ENCODE results near the gene FIBCD1. TPM values are rescaled to one million over a fixed set of nuclear protein-coding genes. Genes with fewer than 3 reads are reported as not detected.

Gene FIBCD1
- polyA plus RNA-seq, 1 of the 3 experiments (the other 2 are of a cell fraction): 1.3 TPM

- TF ChIP-seq MXI1 (IDR thresholded peaks at IDR 0.05; ENCODE audit: low read depth, low read length) (no peak), ZBTB33 (IDR thresholded peaks at IDR 0.05; ENCODE audit: borderline replicate concordance, low read depth) (no peak), CTCF (IDR thresholded peaks at IDR 0.05) (no peak), RFX5 (IDR thresholded peaks at IDR 0.05; ENCODE audit: low read length) (no peak), USF1 (IDR thresholded peaks at IDR 0.05; ENCODE audit: borderline replicate concordance, low read depth) (no peak), MAX (IDR thresholded peaks at IDR 0.05; ENCODE audit: low read depth) (no peak), NRF1 (IDR thresholded peaks at IDR 0.05; ENCODE audit: low read depth, low read length) (no peak), RXRA (IDR thresholded peaks at IDR 0.05; ENCODE audit: borderline replicate concordance, low read depth) (no peak)
Observed at GRCh38 chr9:130938184-130938651, 829 bp downstream of the FIBCD1 start (continued).

GRCh38 chr9:130937146-130938076 is 1.6 kb downstream of the FIBCD1 start:
- H2AFZ ChIP-seq (ENCODE audit: low read depth): no peak overlapping the region
- CTCF ChIA-PET: interaction anchor here (1.1 to 2.0 kb wide), 2 partner anchors 30 to 72 kb away, joined by 3 to 10 read pairs; no protein-coding TSS in a partner anchor
- H3K9me3 ChIP-seq: no peaks in the 10 kb centered on the region

More at GRCh38 chr9:130937146-130938076, 1.6 kb downstream of the FIBCD1 start:
- 69% methylated on average over 19 of the region's 23 CpGs for WGBS (ENCODE audit: low lambda C conversion rate)
- Histone ChIP-seq H3K9ac (no peak overlapping the region), H3K4me2 (no peak overlapping the region; the same call in 1 of the 2 replicates), H3K9me2 (no peaks in the 10 kb centered on the region), H3K4me3 (ENCODE audit: low read depth in 2 of 2, low read length in 1 of 2) (no peak overlapping the region), H3F3A (replicated peaks; ENCODE audit: insufficient read depth) (peaks cover 25% of the 10 kb centered on the region), H3K4me1 (ENCODE audit: control insufficient read depth in 1 of 2, insufficient read depth in 2 of 2, low read depth in 1 of 2, low read length in 1 of 2) (peaks cover 6 to 10% of the 10 kb centered on the region in 2 experiments; a peak in 2 of 4 replicates), H3K27ac (ENCODE audit: low read depth in 2 of 2, low read length in 1 of 2) (no peak overlapping the region), H3K79me2 (ENCODE audit: insufficient read depth) (no peaks in the 10 kb centered on the region), H3K27me3 (ENCODE audit: insufficient read depth) (peaks cover 34% of the 10 kb centered on the region), H4K20me1 (ENCODE audit: insufficient read depth) (0 out of 2 replicates have a peak, but pooled peaks cover 6% of the 10 kb centered on the region), H3K36me3 (replicated peaks in 1 of 2; ENCODE audit: control insufficient read depth in 1 of 2, insufficient read depth in 2 of 2, low read length in 1 of 2) (no peaks in the 10 kb centered on the region)
- POLR2A ChIA-PET: no interaction called here
- no peak for DNase-seq
- TF ChIP-seq JUND (IDR thresholded peaks at IDR 0.05): no peak
